Inferior parietal cortex (tissue), 1 donor: ENCODE measurements around the gene UAP1.

Experiments used
- DNase-seq: peaks from one replicate; pipeline ENCODE4 v3.0.0-alpha.2; 2016; ENCODE audit errors: extremely low spot score

Gene UAP1

GRCh38 chr1:162612606-162613400 lies 51.3 kb downstream of the UAP1 start:
- no peak for DNase-seq

GRCh38 chr1:162616848-162617247 lies 55.3 kb downstream of the UAP1 start:
- DNase-seq = no peak

GRCh38 chr1:162617513-162617912 lies 56.0 kb downstream of the UAP1 start:
- DNase-seq = no peak

- DNase-seq = no peak
These were observed 57.6 kb downstream of the UAP1 start for GRCh38 chr1:162619076-162619475.

GRCh38 chr1:162621256-162621655 lies 59.7 kb downstream of the UAP1 start:
- no peak for DNase-seq

DNA sequence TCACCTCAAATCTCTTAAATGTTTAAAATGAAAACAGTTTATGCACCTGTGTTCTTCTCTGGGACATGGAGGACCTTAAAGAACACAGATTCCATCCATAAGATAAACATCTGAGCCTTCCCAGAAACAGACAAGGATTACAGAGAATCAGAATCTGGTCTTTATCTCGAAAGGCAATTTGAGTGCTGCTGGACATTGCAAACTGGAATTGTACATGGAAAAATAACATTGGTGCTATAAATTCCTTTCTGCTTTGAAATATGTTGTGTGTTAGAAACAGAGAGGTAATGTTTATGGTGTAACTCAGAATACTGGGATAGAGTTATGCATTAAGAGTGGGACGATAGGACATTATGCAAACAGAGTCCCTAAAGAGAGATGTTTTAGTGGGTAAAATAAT lies 64.2 kb downstream of the UAP1 start:
- DNase-seq = no peak

GRCh38 chr1:162626094-162626493 lies 64.6 kb downstream of the UAP1 start:
- no peak for DNase-seq

GRCh38 chr1:162626761-162627160 lies 65.2 kb downstream of the UAP1 start:
- no peak for DNase-seq

DNA sequence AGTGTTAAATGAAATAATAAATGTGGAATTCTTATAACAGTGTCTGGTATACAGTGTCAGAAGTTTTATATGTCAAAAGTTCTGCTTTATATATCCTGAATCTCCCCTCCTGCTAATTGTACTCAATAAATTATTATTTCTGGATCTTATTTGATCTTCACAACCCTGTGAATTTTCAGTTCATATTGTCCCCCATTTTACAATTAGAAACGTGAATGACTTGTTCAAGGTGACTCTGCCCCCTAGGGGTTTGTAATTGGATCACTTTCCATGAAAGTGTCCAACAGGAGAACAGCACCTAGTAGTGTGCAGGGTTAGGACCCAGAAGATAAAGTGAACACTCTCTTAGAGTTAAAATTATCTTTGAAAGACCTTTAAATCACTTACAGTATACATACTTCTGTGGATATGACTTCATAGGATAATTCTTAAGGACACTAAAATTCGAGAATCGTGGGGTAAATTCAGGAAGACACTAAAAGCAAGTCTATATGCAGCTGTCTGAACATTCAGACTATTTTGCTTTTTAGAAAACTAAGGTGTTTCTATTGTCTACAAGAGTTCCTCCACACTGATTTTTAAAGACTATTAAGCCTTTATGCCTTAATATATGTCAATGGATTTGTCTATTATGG lies 66.3 kb downstream of the UAP1 start:
- DNase-seq = no peak

DNA sequence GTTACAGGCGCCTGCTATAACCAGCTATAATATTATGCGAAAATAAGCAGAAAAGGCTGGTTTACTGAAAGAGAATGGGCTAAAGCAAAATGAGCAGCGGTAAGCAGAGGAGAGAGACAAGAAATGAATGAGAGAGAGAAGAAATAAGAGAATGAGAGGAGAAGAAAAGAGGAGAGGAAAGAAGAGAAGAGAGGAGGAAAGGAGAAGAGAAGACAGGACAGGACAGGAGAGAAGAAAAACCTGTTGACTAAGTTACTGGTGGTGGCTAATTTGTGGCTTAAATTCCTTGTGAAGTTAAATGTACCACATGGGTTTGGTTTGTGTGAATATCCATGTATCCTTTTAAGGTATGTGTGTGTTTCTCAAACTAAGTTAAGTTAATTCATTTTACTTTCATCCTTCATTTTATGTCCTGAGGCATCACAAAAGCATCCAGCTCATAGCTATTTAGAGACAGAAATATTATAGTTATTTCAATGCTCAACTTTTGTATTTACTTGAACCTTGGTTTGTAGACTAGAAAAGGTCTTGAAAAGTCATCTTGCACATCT lies 67.6 kb downstream of the UAP1 start:
- no peak for DNase-seq

GRCh38 chr1:162629651-162630050 lies 68.1 kb downstream of the UAP1 start:
- DNase-seq = no peak

DNA sequence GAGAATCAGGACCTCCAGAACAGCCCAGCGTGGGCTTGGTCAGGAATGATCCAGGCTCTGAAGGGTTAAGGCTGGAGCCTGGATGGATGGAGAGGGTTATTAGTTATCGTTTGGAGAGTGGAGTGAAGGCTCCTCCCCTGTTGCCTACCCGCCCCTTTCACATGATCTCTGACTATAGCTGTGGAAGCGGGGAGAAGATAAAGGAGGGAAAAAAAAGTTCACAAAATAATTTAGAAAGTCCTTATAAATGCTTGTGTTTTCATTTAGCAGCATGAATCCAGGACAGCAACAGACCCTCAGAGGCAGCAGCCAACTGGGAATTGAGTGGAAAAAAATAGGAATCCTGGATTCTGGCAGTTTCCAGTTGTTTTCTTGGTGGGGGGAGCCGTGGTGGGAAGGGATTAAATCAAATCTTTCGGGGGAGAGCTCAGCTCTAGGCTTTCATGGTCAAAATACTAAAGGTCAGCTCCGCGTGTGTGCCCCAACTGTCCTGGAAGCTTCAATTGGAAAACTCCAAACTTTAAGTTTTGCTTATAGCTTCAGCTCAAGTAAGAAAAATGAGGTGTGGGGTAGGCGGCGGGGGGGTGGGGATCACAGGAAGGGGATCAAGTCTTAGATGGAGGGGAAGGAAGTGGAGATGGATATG lies 70.1 kb downstream of the UAP1 start:
- no peak for DNase-seq

DNA sequence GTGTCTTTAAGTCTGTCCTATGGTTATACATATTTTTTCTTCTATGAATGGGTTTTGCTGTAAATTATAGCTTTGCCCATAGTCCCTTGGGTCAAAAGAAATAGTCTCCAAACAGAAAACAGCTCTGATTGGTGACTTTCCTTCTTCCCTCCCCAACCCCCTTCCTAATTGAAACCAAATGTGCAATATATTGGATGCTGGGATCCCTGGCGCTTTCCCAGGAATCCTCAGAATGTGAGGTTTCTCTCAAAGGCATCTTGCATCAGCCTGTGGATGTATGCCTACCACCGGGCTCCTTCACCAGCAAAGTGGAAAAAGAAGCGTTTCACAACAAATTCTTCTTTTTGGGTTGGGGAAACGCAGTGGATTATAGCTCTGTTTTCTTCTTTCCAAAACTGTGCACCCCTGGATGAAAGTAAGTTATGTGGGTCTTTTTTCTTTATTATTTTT lies 70.7 kb downstream of the UAP1 start, which contains the start of gene DDR2:
Gene DDR2, plus strand, starts transcription at position 248 of the 450 bp plus-strand sequence. CDS start 86,600 bp downstream, outside the sequence.
- no peak for DNase-seq

GRCh38 chr1:162632698-162633080 lies 71.2 kb downstream of the UAP1 start:
- DNase-seq = no peak

DNA sequence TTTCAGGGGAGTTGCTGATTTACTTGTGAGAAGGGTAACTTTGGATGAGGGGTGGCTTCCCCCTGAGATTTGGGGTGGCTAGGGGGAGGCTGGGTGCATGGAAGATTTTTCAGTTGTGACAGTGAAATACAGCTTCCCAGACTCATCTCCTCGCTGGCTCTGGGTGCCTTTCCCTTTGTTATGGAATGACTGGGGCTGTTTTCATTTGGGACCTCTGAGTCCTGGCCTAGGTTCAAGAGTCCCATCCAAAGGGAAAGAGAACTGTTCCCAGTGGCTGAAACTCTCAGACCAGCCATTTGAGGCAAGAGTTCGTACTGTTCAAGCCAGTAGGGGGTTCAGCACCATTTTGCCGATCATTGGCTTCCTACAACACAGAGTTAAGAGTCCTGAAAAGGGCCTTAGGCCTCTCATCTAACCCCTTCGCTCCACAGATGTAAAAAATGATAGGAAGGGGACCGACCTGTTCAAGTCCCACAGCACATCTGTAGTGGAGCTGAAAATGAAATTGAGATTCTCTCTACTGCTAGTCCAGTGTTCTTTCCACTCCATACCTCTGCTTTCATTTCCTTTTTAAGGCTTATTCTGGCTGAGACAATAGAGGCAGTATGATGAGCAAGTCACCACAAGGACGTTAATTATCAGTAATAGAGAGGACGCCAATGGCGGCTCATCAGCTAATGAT lies 71.7 kb downstream of the UAP1 start:
- no peak for DNase-seq

GRCh38 chr1:162635418-162635817 lies 73.9 kb downstream of the UAP1 start:
- no peak for DNase-seq

DNA sequence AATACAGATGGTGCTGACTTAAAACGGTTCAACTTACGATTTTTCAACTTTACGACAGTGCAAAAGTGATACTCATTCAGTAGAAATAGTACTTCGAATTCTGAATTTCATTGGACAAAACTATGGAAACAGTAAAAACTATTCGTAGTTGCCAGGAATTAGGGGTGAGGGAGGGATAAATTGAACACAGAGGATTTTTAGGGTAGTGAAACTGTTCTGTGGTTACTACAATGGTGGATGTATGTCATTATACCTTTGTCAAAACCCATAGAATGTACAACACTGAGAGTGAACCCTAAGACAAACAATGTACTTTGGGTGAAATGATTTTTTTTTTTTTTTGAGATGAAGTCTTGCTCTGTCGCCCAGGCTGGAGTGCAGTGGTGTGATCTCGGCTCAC lies 78.2 kb downstream of the UAP1 start:
- no peak for DNase-seq

DNA sequence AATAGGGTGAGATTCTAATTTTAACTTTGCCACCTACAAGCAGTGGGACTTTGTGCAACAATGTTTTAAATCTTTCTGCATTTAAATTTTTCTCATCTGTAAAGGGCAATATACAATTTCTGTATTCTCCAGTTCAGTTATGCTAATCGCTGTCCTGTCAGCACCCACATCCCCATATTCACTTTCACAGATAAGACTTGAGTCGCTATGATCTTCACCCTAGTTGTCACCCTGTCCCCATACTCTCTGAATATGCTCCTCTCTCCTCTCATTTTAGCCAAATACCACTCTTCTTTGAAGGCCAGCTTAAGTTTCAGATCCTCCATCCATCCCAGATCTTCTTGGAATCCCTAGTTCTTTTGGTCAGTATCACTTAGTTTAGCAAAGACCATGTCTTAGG lies 79.6 kb downstream of the UAP1 start:
- no peak for DNase-seq

GRCh38 chr1:162644986-162645314 lies 83.4 kb downstream of the UAP1 start:
- DNase-seq = no peak

- no peak for DNase-seq
These were observed 84.1 kb downstream of the UAP1 start for GRCh38 chr1:162645666-162646065.

- DNase-seq = no peak
These were observed 88.1 kb downstream of the UAP1 start for GRCh38 chr1:162649583-162649982.
